Left lung (tissue), 10 donors: ENCODE data around the gene IPO9. TPM values are rescaled to one million over a fixed set of nuclear protein-coding genes. Genes with fewer than 3 reads are reported as not detected.

Source experiments
- ATAC-seq: fragments of 200-7000 bp; cut with Tn5 transposase; one replicate; pipeline ENCODE4 v1.9.1; 2020; ENCODE audit warnings: moderate library complexity
- DNase-seq, 4 donors: peaks; one replicate each; pipeline ENCODE4 v3.0.0-alpha.2; 2013 to 2020
- H3K27ac ChIP-seq, 2 donors: fragments of 200-600 bp; sonication (generic) in 1 of 2; one replicate each; pipeline versions ENCODE4 v1.5.0 to v1.8.0; 2020 to 2021
- H3K27me3 ChIP-seq, 2 donors: fragments of 200-600 bp; sonication (generic) in 1 of 2; one replicate each; pipeline versions ENCODE4 v1.5.0 to v1.8.0; 2020 to 2021
- H3K36me3 ChIP-seq, 2 donors: fragments of 200-600 bp; sonication (generic) in 1 of 2; one replicate each; pipeline versions ENCODE4 v1.5.0 to v1.8.0; 2020 to 2021
- H3K4me1 ChIP-seq, 2 donors: fragments of 200-600 bp; one replicate each; pipeline ENCODE4 v1.8.0; 2021
- H3K4me3 ChIP-seq, 2 donors: fragments of 200-600 bp; sonication (generic) in 1 of 2; one replicate each; pipeline versions ENCODE4 v1.5.0 to v1.8.0; 2020 to 2021; ENCODE audit warnings: mild to moderate bottlenecking in 1 of 2
- H3K9me3 ChIP-seq, 2 donors: fragments of 200-600 bp; sonication (generic) in 1 of 2; one replicate each; pipeline versions ENCODE4 v1.5.0 to v1.8.0; 2020 to 2021
- CTCF ChIP-seq, 2 donors: fragments of 200-600 bp; sonication (generic) in 1 of 2; IDR thresholded peaks; one replicate each; pipeline versions ENCODE4 v1.5.0 to v1.8.0; 2021; ENCODE audit warnings: antibody characterized with exemption in 2 of 2
- intact Hi-C, 2 donors: fragments of 100-400 bp; cut with DNase I; formaldehyde crosslinking; loops; one replicate each; pipeline versions ENCODE4 v1.11.2 to v1.14.2; 2022
- polyA plus RNA-seq, 6 donors: library from polyadenylated mRNA; unstranded; fragments of 120-200 nt; gene quantifications; one replicate each; pipeline ENCODE4 v1.2.1, GENCODE V29; 2013; ENCODE audit not compliant: insufficient read length in 6 of 6
- total RNA-seq, 2 donors: library from RNA; stranded (reverse); fragmentation: NEBNext Ultra II Directional; extraction: Animal tissue kit (Norgen Biotek cat#: 25700); gene quantifications; one replicate each; pipeline ENCODE4 v1.2.1, GENCODE V29; 2021
- donor health status: DM: no; HTN: yes; CAD: no.
- donor health status: DM: no; HTN: no; CAD: no.

The IPO9 gene
- total and polyA plus RNA-seq, 8 donors: 49.3 to 94.0 (median 84.4) TPM

GRCh38 chr1:201782353-201782752 is 46.6 kb upstream of the IPO9 start:
- no peak for TF ChIP-seq CTCF (IDR thresholded peaks at IDR 0.05)

GRCh38 chr1:201783058-201783457 is 45.9 kb upstream of the IPO9 start:
- H3K36me3 ChIP-seq: peaks cover 0 to 60% of the 10 kb centered on the region in 2 donors
- H3K4me3 ChIP-seq: no peak overlapping the region
- no peaks in the 10 kb centered on the region for H3K27me3 ChIP-seq
- H3K4me1 ChIP-seq: no peaks in the 10 kb centered on the region
- no peak for TF ChIP-seq CTCF (IDR thresholded peaks at IDR 0.05)
- no peak for DNase-seq
- intact Hi-C loops: no loop called here
- no peaks in the 10 kb centered on the region for H3K9me3 ChIP-seq
- no peak for ATAC-seq
- no peak overlapping the region for H3K27ac ChIP-seq

More at GRCh38 chr1:201782353-201782752, 46.6 kb upstream of the IPO9 start:
- no peaks in the 10 kb centered on the region for H3K9me3 ChIP-seq
- ATAC-seq (no peak), DNase-seq (no peak)
- peaks cover 0 to 53% of the 10 kb centered on the region in 2 donors for H3K36me3 ChIP-seq
- no peaks in the 10 kb centered on the region for H3K27me3 ChIP-seq
- no peak overlapping the region for H3K27ac ChIP-seq
- H3K4me1 ChIP-seq: no peaks in the 10 kb centered on the region
- no peak overlapping the region for H3K4me3 ChIP-seq
- intact Hi-C loops: no loop called here

- H3K36me3 ChIP-seq: peaks cover 0 to 65% of the 10 kb centered on the region in 2 donors
- H3K4me3 ChIP-seq: no peak overlapping the region
- no peak overlapping the region for H3K27ac ChIP-seq
- no peaks in the 10 kb centered on the region for H3K27me3 ChIP-seq
- H3K9me3 ChIP-seq: no peaks in the 10 kb centered on the region
- no peaks in the 10 kb centered on the region for H3K4me1 ChIP-seq
- DNase-seq (no peak), ATAC-seq (no peak)
- intact Hi-C loops: no loop called here
- TF ChIP-seq CTCF (IDR thresholded peaks at IDR 0.05): no peak
Observed at GRCh38 chr1:201783572-201783971, 45.4 kb upstream of the IPO9 start.

GRCh38 chr1:201785291-201785690 is 43.7 kb upstream of the IPO9 start:
- TF ChIP-seq CTCF (IDR thresholded peaks at IDR 0.05): no peak
- Histone ChIP-seq H3K27me3 (no peaks in the 10 kb centered on the region), H3K4me1 (peaks cover 5 to 8% of the 10 kb centered on the region in 2 donors), H3K9me3 (no peaks in the 10 kb centered on the region), H3K4me3 (no peak overlapping the region), H3K36me3 (peaks cover 0 to 67% of the 10 kb centered on the region in 2 donors), H3K27ac (no peak overlapping the region)
- ATAC-seq (no peak), DNase-seq (no peak)
- intact Hi-C loops: no loop called here

- H3K9me3 ChIP-seq: no peaks in the 10 kb centered on the region
- peaks cover 0 to 58% of the 10 kb centered on the region in 2 donors for H3K36me3 ChIP-seq
- no peak for TF ChIP-seq CTCF (IDR thresholded peaks at IDR 0.05)
- no peak for ATAC-seq
- no peak for DNase-seq
- no peak overlapping the region for H3K27ac ChIP-seq
- H3K4me3 ChIP-seq: no peak overlapping the region
- intact Hi-C loops: no loop called here
- H3K4me1 ChIP-seq: peaks cover 20% of the 10 kb centered on the region in 2 donors
- no peaks in the 10 kb centered on the region for H3K27me3 ChIP-seq
Observed at GRCh38 chr1:201786824-201787223, 42.1 kb upstream of the IPO9 start.
